ENCODE results near the gene RAI14. TPM values are rescaled to one million over a fixed set of nuclear protein-coding genes. Genes with fewer than 3 reads are reported as not detected.
"Not testable (repeated sequence)": the region's sequence is repeated elsewhere in the genome, so short reads cannot be mapped to it uniquely, and the experiment has no call there.

RAI14 gene
- total RNA-seq, 1 donor from 2014 or later: 260 TPM

GRCh38 chr5:34749431-34749873 is 93.3 kb downstream of the RAI14 start:
- H3K9me3 Mint-ChIP-seq (ENCODE audit: low read depth): no peaks in the 10 kb centered on the region
- no peaks in the 10 kb centered on the region for H3K27me3 Mint-ChIP-seq (ENCODE audit: low read depth)
- H3K4me3 Mint-ChIP-seq (ENCODE audit: unreplicated experiment): no peak overlapping the region
- no peak for DNase-seq (ENCODE audit: low spot score)
- TF ChIP-seq CTCF (IDR thresholded peaks at IDR 0.05): no peak
- peaks cover 9% of the 10 kb centered on the region for H3K36me3 Mint-ChIP-seq (ENCODE audit: low read depth)
- peaks cover 75% of the 10 kb centered on the region for H3K4me1 Mint-ChIP-seq (ENCODE audit: low read depth)
- peak overlapping the region; percentile 76 for H3K27ac Mint-ChIP-seq (ENCODE audit: unreplicated experiment)

GRCh38 chr5:34750206-34750605 is 94.1 kb downstream of the RAI14 start:
- no peak for TF ChIP-seq CTCF (IDR thresholded peaks at IDR 0.05)
- no peaks in the 10 kb centered on the region for H3K27me3 Mint-ChIP-seq (ENCODE audit: low read depth)
- DNase-seq (ENCODE audit: low spot score): no peak
- H3K4me3 Mint-ChIP-seq (ENCODE audit: unreplicated experiment): no peak overlapping the region
- H3K36me3 Mint-ChIP-seq (ENCODE audit: low read depth): peaks cover 10% of the 10 kb centered on the region
- no peaks in the 10 kb centered on the region for H3K9me3 Mint-ChIP-seq (ENCODE audit: low read depth)
- peak overlapping the region; percentile 74 for H3K27ac Mint-ChIP-seq (ENCODE audit: unreplicated experiment)
- H3K4me1 Mint-ChIP-seq (ENCODE audit: low read depth): peaks cover 69% of the 10 kb centered on the region

GRCh38 chr5:34751807-34752736 is 95.9 kb downstream of the RAI14 start:
- TF ChIP-seq CTCF (IDR thresholded peaks at IDR 0.05): no peak
- Mint-ChIP-seq H3K27me3 (ENCODE audit: low read depth) (no peaks in the 10 kb centered on the region), H3K4me1 (ENCODE audit: low read depth) (peaks cover 68% of the 10 kb centered on the region), H3K4me3 (ENCODE audit: unreplicated experiment) (peak overlapping the region; percentile 2), H3K9me3 (ENCODE audit: low read depth) (no peaks in the 10 kb centered on the region), H3K36me3 (ENCODE audit: low read depth) (peaks cover 6% of the 10 kb centered on the region), H3K27ac (ENCODE audit: unreplicated experiment) (peak overlapping the region; percentile 93)
- no peak for DNase-seq (ENCODE audit: low spot score)

GRCh38 chr5:34753236-34753635 is 97.1 kb downstream of the RAI14 start:
- H3K4me3 Mint-ChIP-seq (ENCODE audit: unreplicated experiment): not testable (repeated sequence)

GRCh38 chr5:34755926-34756325 is 99.8 kb downstream of the RAI14 start:
- no peak overlapping the region for H3K4me3 Mint-ChIP-seq (ENCODE audit: unreplicated experiment)
- H3K9me3 Mint-ChIP-seq (ENCODE audit: low read depth): no peaks in the 10 kb centered on the region
- no peak for DNase-seq (ENCODE audit: low spot score)
- TF ChIP-seq CTCF (IDR thresholded peaks at IDR 0.05): no peak
- peaks cover 51% of the 10 kb centered on the region for H3K4me1 Mint-ChIP-seq (ENCODE audit: low read depth)
- H3K27me3 Mint-ChIP-seq (ENCODE audit: low read depth): no peaks in the 10 kb centered on the region
- H3K27ac Mint-ChIP-seq (ENCODE audit: unreplicated experiment): peak overlapping the region; percentile 85
- peaks cover 17% of the 10 kb centered on the region for H3K36me3 Mint-ChIP-seq (ENCODE audit: low read depth)

More at GRCh38 chr5:34753236-34753635, 97.1 kb downstream of the RAI14 start:
- not testable (repeated sequence) for H3K9me3 Mint-ChIP-seq (ENCODE audit: low read depth); H3K27me3 Mint-ChIP-seq (ENCODE audit: low read depth); H3K27ac Mint-ChIP-seq (ENCODE audit: unreplicated experiment); DNase-seq (ENCODE audit: low spot score)
- peaks cover 70% of the 10 kb centered on the region for H3K4me1 Mint-ChIP-seq (ENCODE audit: low read depth)
- peaks cover 11% of the 10 kb centered on the region for H3K36me3 Mint-ChIP-seq (ENCODE audit: low read depth)
